Activated T-helper 2 cell treated with anti-CD3 and anti-CD28 coated beads, Interferon-gamma antibody, Interleukin-2, Interleukin-4, amounts not matched to agents 10 μg/mL and 5 μg/mL and 100 μg/mL, durations not matched to agents 14 hours and 24 hours and 36 hours (primary cell): ENCODE data around the gene INTS3. TPM values are rescaled to one million over a fixed set of nuclear protein-coding genes. Genes with fewer than 3 reads are reported as not detected.
A peak's percentile ranks its signal among the peaks of the same experiment; 100 is the strongest.

ENCODE experiments used
- DNase-seq: peaks from one replicate; pipeline ENCODE4 v3.0.0; 2021; ENCODE audit warnings: low spot score
- H3K27ac Mint-ChIP-seq: one replicate; pipeline ENCODE4 v1.8.0; 2021; ENCODE audit warnings: mixed read lengths
- H3K27me3 Mint-ChIP-seq: one replicate; pipeline ENCODE4 v1.8.0; 2021; ENCODE audit warnings: low read depth, mixed read lengths
- H3K36me3 Mint-ChIP-seq: one replicate; pipeline ENCODE4 v1.8.0; 2021; ENCODE audit warnings: low read depth, mixed read lengths
- H3K4me1 Mint-ChIP-seq: one replicate; pipeline ENCODE4 v1.8.0; 2021; ENCODE audit warnings: low read depth, mixed read lengths
- H3K4me3 Mint-ChIP-seq: one replicate; pipeline ENCODE4 v1.8.0; 2021; ENCODE audit warnings: low read depth, mild to moderate bottlenecking, moderate library complexity, mixed read lengths
- H3K9me3 Mint-ChIP-seq: one replicate; pipeline ENCODE4 v1.8.0; 2021; ENCODE audit warnings: mixed read lengths
- intact Hi-C: fragments of 100-400 bp; cut with micrococcal nuclease; formaldehyde crosslinking; loops from one replicate; pipeline ENCODE4 v1.15.1; 2023
- total RNA-seq: library from RNA; stranded (reverse); gene quantifications from 2 replicates; pipeline ENCODE4 v1.2.3, GENCODE V29; 2022

The INTS3 gene
- total RNA-seq, 1 donor from 2014 or later = 54.0 TPM

GRCh38 chr1:153801028-153801625 lies 73.3 kb downstream of the INTS3 start:
- DNase-seq = no peak
- no peaks in the 10 kb centered on the region for H3K27me3 Mint-ChIP-seq
- H3K4me3 Mint-ChIP-seq = no peak overlapping the region
- intact Hi-C loops = no loop called here
- H3K36me3 Mint-ChIP-seq = peaks cover 20% of the 10 kb centered on the region
- H3K27ac Mint-ChIP-seq = no peak overlapping the region
- H3K9me3 Mint-ChIP-seq = no peaks in the 10 kb centered on the region
- peaks cover 26% of the 10 kb centered on the region for H3K4me1 Mint-ChIP-seq

GRCh38 chr1:153801786-153802697 lies 74.2 kb downstream of the INTS3 start:
- Mint-ChIP-seq H3K27ac (no peak overlapping the region), H3K27me3 (no peaks in the 10 kb centered on the region)

GRCh38 chr1:153803470-153804056 lies 75.7 kb downstream of the INTS3 start:
- H3K4me1 Mint-ChIP-seq = peaks cover 24% of the 10 kb centered on the region
- H3K4me3 Mint-ChIP-seq = no peak overlapping the region
- H3K27ac Mint-ChIP-seq = peak overlapping the region; percentile 77

More at GRCh38 chr1:153801786-153802697, 74.2 kb downstream of the INTS3 start:
- intact Hi-C loops = no loop called here
- no peak overlapping the region for H3K4me3 Mint-ChIP-seq
- no peak for DNase-seq
- no peaks in the 10 kb centered on the region for H3K9me3 Mint-ChIP-seq
- peaks cover 26% of the 10 kb centered on the region for H3K4me1 Mint-ChIP-seq
- peaks cover 22% of the 10 kb centered on the region for H3K36me3 Mint-ChIP-seq

GRCh38 chr1:153804112-153804511 lies 76.3 kb downstream of the INTS3 start:
- intact Hi-C loops = no loop called here

More at GRCh38 chr1:153803470-153804056, 75.7 kb downstream of the INTS3 start:
- Mint-ChIP-seq H3K9me3 (no peaks in the 10 kb centered on the region), H3K36me3 (peaks cover 29% of the 10 kb centered on the region), H3K27me3 (no peaks in the 10 kb centered on the region)
- intact Hi-C loops = no loop called here
- DNase-seq = no peak

GRCh38 chr1:153805042-153805745 lies 77.3 kb downstream of the INTS3 start:
- H3K4me3 Mint-ChIP-seq = peak overlapping the region; percentile 24
- intact Hi-C loops = loop anchor here (5.0 kb wide), 1 partner anchor 117 kb away; the partner anchor contains the start of gene GATAD2B
- H3K27ac Mint-ChIP-seq = peak overlapping the region; percentile 77
- peaks cover 45% of the 10 kb centered on the region for H3K36me3 Mint-ChIP-seq
- no peaks in the 10 kb centered on the region for H3K9me3 Mint-ChIP-seq
- peak; percentile 55 for DNase-seq
- H3K27me3 Mint-ChIP-seq = no peaks in the 10 kb centered on the region
- peaks cover 24% of the 10 kb centered on the region for H3K4me1 Mint-ChIP-seq

More at GRCh38 chr1:153804112-153804511, 76.3 kb downstream of the INTS3 start:
- Mint-ChIP-seq H3K4me3 (no peak overlapping the region), H3K36me3 (peaks cover 35% of the 10 kb centered on the region), H3K27me3 (no peaks in the 10 kb centered on the region), H3K9me3 (no peaks in the 10 kb centered on the region), H3K4me1 (peaks cover 24% of the 10 kb centered on the region), H3K27ac (peak overlapping the region; percentile 77)
- DNase-seq = no peak

- intact Hi-C loops = loop anchor here (5.0 kb wide), 1 partner anchor 116 kb away; the partner anchor contains the start of gene GATAD2B
- H3K4me3 Mint-ChIP-seq = no peak overlapping the region
- peaks cover 24% of the 10 kb centered on the region for H3K4me1 Mint-ChIP-seq
- H3K27me3 Mint-ChIP-seq = no peaks in the 10 kb centered on the region
- no peaks in the 10 kb centered on the region for H3K9me3 Mint-ChIP-seq
- peak overlapping the region; percentile 77 for H3K27ac Mint-ChIP-seq
- peaks cover 48% of the 10 kb centered on the region for H3K36me3 Mint-ChIP-seq
- DNase-seq = no peak
These were observed 78.3 kb downstream of the INTS3 start for GRCh38 chr1:153805886-153806719.

GRCh38 chr1:153816283-153816889 lies 88.5 kb downstream of the INTS3 start:
- intact Hi-C loops = loop anchor here (10.0 kb wide), 1 partner anchor 68 kb away; no protein-coding TSS in a partner anchor
- Mint-ChIP-seq H3K36me3 (peaks cover 60% of the 10 kb centered on the region), H3K27ac (no peak overlapping the region), H3K4me1 (no peaks in the 10 kb centered on the region), H3K4me3 (no peak overlapping the region), H3K27me3 (no peaks in the 10 kb centered on the region), H3K9me3 (no peaks in the 10 kb centered on the region)
- no peak for DNase-seq

GRCh38 chr1:153818876-153819275 lies 91.0 kb downstream of the INTS3 start:
- H3K4me1 Mint-ChIP-seq = no peaks in the 10 kb centered on the region
- H3K4me3 Mint-ChIP-seq = no peak overlapping the region
- H3K27ac Mint-ChIP-seq = no peak overlapping the region
- H3K36me3 Mint-ChIP-seq = peaks cover 42% of the 10 kb centered on the region
- no peaks in the 10 kb centered on the region for H3K27me3 Mint-ChIP-seq
- H3K9me3 Mint-ChIP-seq = no peaks in the 10 kb centered on the region
- DNase-seq = no peak
- intact Hi-C loops = loop anchor here (10.0 kb wide), 1 partner anchor 66 kb away; no protein-coding TSS in a partner anchor

Other genes starting within 250 kb of the INTS3 start
- gene S100A6, start 192.1 kb upstream of the INTS3 start, total RNA-seq = 209 and 229 TPM in 2 replicates
- gene S100A5, start 187.1 kb upstream of the INTS3 start, total RNA-seq = 1.8 and 2.4 TPM in 2 replicates
- 175 and 181 TPM in 2 replicates for gene S100A4, start 182.2 kb upstream of the INTS3 start, total RNA-seq
- gene S100A3, start 178.8 kb upstream of the INTS3 start, total RNA-seq = not detected in 2 replicates
- 0.44 and 0.75 TPM in 2 replicates for gene S100A2, start 162.2 kb upstream of the INTS3 start, total RNA-seq
- not detected in 2 replicates for gene S100A16, start 114.9 kb upstream of the INTS3 start, total RNA-seq
- not detected in 2 replicates for gene S100A14, start 111.7 kb upstream of the INTS3 start, total RNA-seq
- gene S100A13, start 100.5 kb upstream of the INTS3 start, total RNA-seq = 3.9 and 4.0 TPM in 2 replicates
- not detected in 2 replicates for gene S100A1, start 99.6 kb upstream of the INTS3 start, total RNA-seq
- gene CHTOP, start 94.0 kb upstream of the INTS3 start, total RNA-seq = 94.6 and 98.7 TPM in 2 replicates
- gene SNAPIN, start 69.3 kb upstream of the INTS3 start, total RNA-seq = 32.8 and 33.1 TPM in 2 replicates
- 352 and 358 TPM in 2 replicates for gene ILF2, start 57.1 kb upstream of the INTS3 start, total RNA-seq
- not detected in 2 replicates for gene NPR1, start 49.4 kb upstream of the INTS3 start, total RNA-seq
- 11.5 and 13.7 TPM in 2 replicates for gene SLC27A3, start 47.4 kb downstream of the INTS3 start, total RNA-seq
- gene GATAD2B, start 194.9 kb downstream of the INTS3 start, total RNA-seq = 70.0 and 70.2 TPM in 2 replicates
- 124 TPM in 2 replicates for gene DENND4B, start 218.7 kb downstream of the INTS3 start, total RNA-seq
- 71.6 and 79.1 TPM in 2 replicates for gene CRTC2, start 230.6 kb downstream of the INTS3 start, total RNA-seq
- 74.8 and 76.5 TPM in 2 replicates for gene SLC39A1, start 235.5 kb downstream of the INTS3 start, total RNA-seq
- gene CREB3L4, start 239.9 kb downstream of the INTS3 start, total RNA-seq = 12.5 TPM in 2 replicates
- 148 and 152 TPM in 2 replicates for gene JTB, start 249.6 kb downstream of the INTS3 start, total RNA-seq